Measurements from ENCODE around the gene OR2V2.

The OR2V2 gene

GRCh38 chr5:181151146-181151545, 3.8 kb downstream of the OR2V2 start:
- no peak overlapping the region for H3K4me3 ChIP-seq (replicated peaks in 1 of 2; ENCODE audit: low read depth in 2 of 2, low read length in 2 of 2)
- DNase-seq (ENCODE audit: low read depth in 2 of 2): no peak
- TF ChIP-seq CTCF (IDR thresholded peaks at IDR 0.05; ENCODE audit: low read depth, low read length): no peak

DNA sequence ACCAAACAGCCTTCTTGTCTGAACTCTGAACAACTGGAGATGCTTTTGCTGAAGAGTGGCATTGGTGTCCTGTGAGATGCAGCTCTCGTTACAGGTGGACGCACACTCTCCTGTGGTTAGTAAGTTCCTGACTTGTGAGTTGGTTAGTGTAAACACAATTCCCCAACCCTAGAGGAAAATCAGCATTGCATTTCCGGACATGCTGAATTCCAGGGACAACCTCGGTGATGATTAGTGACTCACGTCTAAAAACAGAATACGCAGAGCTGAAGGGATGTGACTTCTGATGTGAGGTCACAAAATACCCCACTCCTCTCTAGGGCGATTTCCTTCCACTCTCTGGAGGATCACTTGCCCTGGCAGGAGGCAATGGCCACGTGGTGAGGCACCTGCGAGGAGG, 5.0 kb downstream of the OR2V2 start:
- H3K4me3 ChIP-seq (replicated peaks in 1 of 2; ENCODE audit: low read depth in 2 of 2, low read length in 2 of 2): no peak overlapping the region
- DNase-seq (ENCODE audit: low read depth in 2 of 2): peak in 1 of 2 donors; percentile 51
- TF ChIP-seq CTCF (IDR thresholded peaks at IDR 0.05; ENCODE audit: low read depth, low read length): no peak

- no peak for TF ChIP-seq CTCF (IDR thresholded peaks at IDR 0.05; ENCODE audit: low read depth, low read length)
These were observed 6.4 kb downstream of the OR2V2 start for GRCh38 chr5:181153814-181154213.

DNA sequence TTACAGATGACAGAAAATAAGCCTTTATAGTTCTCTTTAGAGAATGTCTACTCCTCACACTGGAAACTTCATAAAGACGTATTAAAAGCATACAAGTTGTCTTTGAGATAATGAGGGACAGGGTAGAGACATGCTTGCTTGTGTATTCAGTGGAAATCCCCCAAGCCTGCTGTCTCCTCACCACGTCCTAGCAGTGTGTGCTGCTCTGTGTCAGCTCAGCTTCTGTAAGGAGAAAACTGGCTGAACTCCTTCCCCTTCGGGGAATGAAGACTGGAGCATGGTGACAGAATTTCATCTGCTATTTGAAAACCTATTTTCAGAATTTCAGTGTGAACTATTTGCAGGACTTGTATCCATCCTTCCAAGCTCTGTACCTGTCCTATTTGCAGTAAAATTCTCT, 9.4 kb downstream of the OR2V2 start:
- no peak overlapping the region for H3K4me3 ChIP-seq (replicated peaks in 1 of 2; ENCODE audit: low read depth in 2 of 2, low read length in 2 of 2)
- DNase-seq (ENCODE audit: low read depth in 2 of 2): no peak
- TF ChIP-seq CTCF (IDR thresholded peaks at IDR 0.05; ENCODE audit: low read depth, low read length): no peak

More at GRCh38 chr5:181153814-181154213, 6.4 kb downstream of the OR2V2 start:
- no peak for DNase-seq (ENCODE audit: low read depth in 2 of 2)
- no peak overlapping the region for H3K4me3 ChIP-seq (replicated peaks in 1 of 2; ENCODE audit: low read depth in 2 of 2, low read length in 2 of 2)

DNA sequence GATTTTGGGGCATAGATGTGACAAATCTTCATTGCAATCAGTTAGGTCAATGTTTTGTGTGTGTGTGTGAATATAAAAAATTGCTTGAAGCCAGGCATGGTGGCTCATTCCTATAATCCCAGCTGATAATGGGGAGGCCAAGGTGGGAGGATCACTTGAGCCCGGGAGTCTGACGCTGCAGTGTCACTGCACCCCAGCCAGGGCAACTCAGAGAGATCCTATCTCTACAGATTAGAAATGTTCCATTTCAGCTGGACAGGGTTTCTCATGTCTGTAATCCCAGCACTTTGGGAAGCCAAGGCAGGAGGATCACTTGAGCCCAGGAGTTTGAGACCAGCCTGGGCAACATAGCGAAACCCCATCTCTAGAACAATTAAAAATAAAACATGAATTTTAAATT, 11.5 kb downstream of the OR2V2 start:
- DNase-seq (ENCODE audit: low read depth in 2 of 2): no peak
- no peak for TF ChIP-seq CTCF (IDR thresholded peaks at IDR 0.05; ENCODE audit: low read depth, low read length)
- H3K4me3 ChIP-seq (replicated peaks in 1 of 2; ENCODE audit: low read depth in 2 of 2, low read length in 2 of 2): no peak overlapping the region

- peak; percentile 89 for TF ChIP-seq CTCF (IDR thresholded peaks at IDR 0.05; ENCODE audit: low read depth, low read length)
- DNase-seq (ENCODE audit: low read depth in 2 of 2): peak; percentile 82 to 85
- H3K4me3 ChIP-seq (replicated peaks in 1 of 2; ENCODE audit: low read depth in 2 of 2, low read length in 2 of 2): no peak overlapping the region
These were observed 12.1 kb downstream of the OR2V2 start for GRCh38 chr5:181159286-181160151.
